Neural cell (in vitro differentiated cells): ENCODE measurements around the gene STIM1.

Experiments used
- EP300 ChIP-seq: fragments of 450-650 bp; conservative IDR thresholded peaks from 2 replicates; pipeline ENCODE4 v1.6.1; 2014; ENCODE audit warnings: antibody characterized with exemption, mild to moderate bottlenecking, moderate library complexity; ENCODE audit not compliant: poor library complexity, severe bottlenecking
- EZH2 ChIP-seq: fragments of 200-600, 300-800 bp; shearing (Covaris generic), sonication (generic); IDR thresholded peaks from 2 replicates; pipeline ENCODE4 v1.6.1; 2014; ENCODE audit warnings: antibody characterized with exemption, low read length, borderline replicate concordance, mild to moderate bottlenecking; ENCODE audit not compliant: insufficient read depth, poor library complexity, severe bottlenecking
- MXI1 ChIP-seq: fragments of 450-650 bp; conservative IDR thresholded peaks from 2 replicates; pipeline ENCODE4 v1.6.1; 2014; ENCODE audit warnings: antibody characterized with exemption, mild to moderate bottlenecking; ENCODE audit not compliant: poor library complexity, severe bottlenecking
- POLR2AphosphoS5 ChIP-seq: IDR thresholded peaks from 2 replicates; pipeline ENCODE4 v1.6.1; 2012
- RAD21 ChIP-seq: fragments of 450-650 bp; conservative IDR thresholded peaks from 2 replicates; pipeline ENCODE4 v1.6.1; 2014; ENCODE audit warnings: antibody characterized with exemption, mild to moderate bottlenecking, moderate library complexity
- SMC3 ChIP-seq: fragments of 450-650 bp; conservative IDR thresholded peaks from 2 replicates; pipeline ENCODE4 v1.6.1; 2014; ENCODE audit warnings: antibody characterized with exemption, mild to moderate bottlenecking, moderate library complexity; ENCODE audit not compliant: poor library complexity
- TAF1 ChIP-seq: IDR thresholded peaks from 2 replicates; pipeline ENCODE4 v1.6.1; 2012; ENCODE audit warnings: low read depth
- TF ChIP-seq, protein P1 (sequence below): fragments of 450-650 bp; IDR thresholded peaks from 2 replicates; pipeline ENCODE4 v1.5.1; 2014; ENCODE audit warnings: antibody characterized with exemption, mild to moderate bottlenecking, moderate library complexity; ENCODE audit not compliant: poor library complexity, severe bottlenecking
- TF ChIP-seq, protein P2 (sequence below): IDR thresholded peaks from 2 replicates; pipeline ENCODE4 v1.6.1; 2012; ENCODE audit warnings: borderline replicate concordance

DNA sequence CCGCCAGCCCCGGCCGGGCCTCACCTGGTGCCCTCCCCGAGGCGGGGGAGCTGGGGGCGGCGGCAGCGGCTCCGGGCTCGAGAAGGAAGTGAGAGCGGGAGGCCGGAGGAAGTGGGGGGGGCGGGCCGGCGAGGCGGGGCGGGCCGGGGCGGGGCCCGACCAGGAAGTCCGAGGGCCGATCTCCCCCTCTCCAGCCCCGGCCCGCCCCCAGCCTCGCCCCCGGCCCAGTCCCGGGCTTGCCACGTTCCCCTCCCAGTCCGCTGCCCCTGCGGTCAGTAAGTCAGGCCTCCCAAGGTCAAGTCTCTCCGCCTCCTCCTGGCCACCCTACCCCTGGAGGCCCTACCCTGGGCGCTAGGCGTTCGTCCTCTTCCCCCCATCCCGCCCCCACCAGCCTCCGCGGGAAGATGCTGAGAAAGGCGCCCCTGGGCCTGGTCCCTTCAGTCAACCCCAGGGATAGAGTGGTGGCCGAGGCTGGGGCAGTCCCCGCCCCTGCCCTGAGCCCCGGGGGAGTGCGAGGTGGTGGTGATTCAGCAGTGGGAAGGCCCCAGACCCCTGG lies 14.5 kb upstream of the STIM1 start, which contains the start of gene RHOG:
- TF ChIP-seq, protein P1, sequence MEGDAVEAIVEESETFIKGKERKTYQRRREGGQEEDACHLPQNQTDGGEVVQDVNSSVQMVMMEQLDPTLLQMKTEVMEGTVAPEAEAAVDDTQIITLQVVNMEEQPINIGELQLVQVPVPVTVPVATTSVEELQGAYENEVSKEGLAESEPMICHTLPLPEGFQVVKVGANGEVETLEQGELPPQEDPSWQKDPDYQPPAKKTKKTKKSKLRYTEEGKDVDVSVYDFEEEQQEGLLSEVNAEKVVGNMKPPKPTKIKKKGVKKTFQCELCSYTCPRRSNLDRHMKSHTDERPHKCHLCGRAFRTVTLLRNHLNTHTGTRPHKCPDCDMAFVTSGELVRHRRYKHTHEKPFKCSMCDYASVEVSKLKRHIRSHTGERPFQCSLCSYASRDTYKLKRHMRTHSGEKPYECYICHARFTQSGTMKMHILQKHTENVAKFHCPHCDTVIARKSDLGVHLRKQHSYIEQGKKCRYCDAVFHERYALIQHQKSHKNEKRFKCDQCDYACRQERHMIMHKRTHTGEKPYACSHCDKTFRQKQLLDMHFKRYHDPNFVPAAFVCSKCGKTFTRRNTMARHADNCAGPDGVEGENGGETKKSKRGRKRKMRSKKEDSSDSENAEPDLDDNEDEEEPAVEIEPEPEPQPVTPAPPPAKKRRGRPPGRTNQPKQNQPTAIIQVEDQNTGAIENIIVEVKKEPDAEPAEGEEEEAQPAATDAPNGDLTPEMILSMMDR: no peak
- TF ChIP-seq RAD21: no peak
- no peak for TF ChIP-seq POLR2AphosphoS5
- TF ChIP-seq, protein P2, sequence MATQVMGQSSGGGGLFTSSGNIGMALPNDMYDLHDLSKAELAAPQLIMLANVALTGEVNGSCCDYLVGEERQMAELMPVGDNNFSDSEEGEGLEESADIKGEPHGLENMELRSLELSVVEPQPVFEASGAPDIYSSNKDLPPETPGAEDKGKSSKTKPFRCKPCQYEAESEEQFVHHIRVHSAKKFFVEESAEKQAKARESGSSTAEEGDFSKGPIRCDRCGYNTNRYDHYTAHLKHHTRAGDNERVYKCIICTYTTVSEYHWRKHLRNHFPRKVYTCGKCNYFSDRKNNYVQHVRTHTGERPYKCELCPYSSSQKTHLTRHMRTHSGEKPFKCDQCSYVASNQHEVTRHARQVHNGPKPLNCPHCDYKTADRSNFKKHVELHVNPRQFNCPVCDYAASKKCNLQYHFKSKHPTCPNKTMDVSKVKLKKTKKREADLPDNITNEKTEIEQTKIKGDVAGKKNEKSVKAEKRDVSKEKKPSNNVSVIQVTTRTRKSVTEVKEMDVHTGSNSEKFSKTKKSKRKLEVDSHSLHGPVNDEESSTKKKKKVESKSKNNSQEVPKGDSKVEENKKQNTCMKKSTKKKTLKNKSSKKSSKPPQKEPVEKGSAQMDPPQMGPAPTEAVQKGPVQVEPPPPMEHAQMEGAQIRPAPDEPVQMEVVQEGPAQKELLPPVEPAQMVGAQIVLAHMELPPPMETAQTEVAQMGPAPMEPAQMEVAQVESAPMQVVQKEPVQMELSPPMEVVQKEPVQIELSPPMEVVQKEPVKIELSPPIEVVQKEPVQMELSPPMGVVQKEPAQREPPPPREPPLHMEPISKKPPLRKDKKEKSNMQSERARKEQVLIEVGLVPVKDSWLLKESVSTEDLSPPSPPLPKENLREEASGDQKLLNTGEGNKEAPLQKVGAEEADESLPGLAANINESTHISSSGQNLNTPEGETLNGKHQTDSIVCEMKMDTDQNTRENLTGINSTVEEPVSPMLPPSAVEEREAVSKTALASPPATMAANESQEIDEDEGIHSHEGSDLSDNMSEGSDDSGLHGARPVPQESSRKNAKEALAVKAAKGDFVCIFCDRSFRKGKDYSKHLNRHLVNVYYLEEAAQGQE: no peak
- no peak for TF ChIP-seq EZH2
- TF ChIP-seq MXI1: no peak
- no peak for TF ChIP-seq EP300
- TF ChIP-seq TAF1: no peak
- TF ChIP-seq SMC3: no peak
